Kasumi-1 (cell line): ENCODE measurements around the gene SNAPC1.
A peak's percentile ranks its signal among the peaks of the same experiment; 100 is the strongest.

Experiments
- DNase-seq, 2 experiments: peaks; one replicate each; lab custom pipeline; 2025; lab: John Stamatoyannopoulos, UW

SNAPC1 gene

GRCh38 chr14:61811882-61812346 is 49.7 kb downstream of the SNAPC1 start:
- DNase-seq: no peak

- DNase-seq: peak in 1 of 2 experiments; percentile 2
Measured at GRCh38 chr14:61812347-61813095, 50.3 kb downstream of the SNAPC1 start, which contains the start of gene SYT16. Gene SYT16 (plus strand): TSS chr14:61812703.

- DNase-seq: no peak
Measured at GRCh38 chr14:61813096-61813606, 50.9 kb downstream of the SNAPC1 start.

DNA sequence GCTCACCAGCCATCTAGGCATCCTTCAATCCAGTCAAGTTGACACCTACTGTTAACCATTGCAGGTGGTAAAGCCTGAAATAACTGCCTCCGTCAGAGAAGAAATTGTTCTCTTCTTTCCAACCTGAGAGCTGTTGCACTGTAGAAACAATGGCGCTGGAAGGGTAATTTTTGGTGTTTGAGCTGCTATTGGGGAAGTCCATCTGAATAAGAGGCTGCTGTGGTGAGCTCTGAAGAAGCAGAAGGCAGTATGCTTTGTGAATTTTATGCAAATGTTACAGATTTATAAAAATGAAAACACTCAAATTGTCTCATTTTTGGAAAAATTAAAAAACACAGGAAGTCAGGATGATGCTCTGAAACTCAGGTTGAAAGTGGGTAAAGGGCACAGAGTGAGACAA is 60.2 kb downstream of the SNAPC1 start:
- DNase-seq: no peak

GRCh38 chr14:61832783-61833182 is 70.6 kb downstream of the SNAPC1 start:
- no peak for DNase-seq

- no peak for DNase-seq
Measured at GRCh38 chr14:61836184-61836583, 74.0 kb downstream of the SNAPC1 start.

DNA sequence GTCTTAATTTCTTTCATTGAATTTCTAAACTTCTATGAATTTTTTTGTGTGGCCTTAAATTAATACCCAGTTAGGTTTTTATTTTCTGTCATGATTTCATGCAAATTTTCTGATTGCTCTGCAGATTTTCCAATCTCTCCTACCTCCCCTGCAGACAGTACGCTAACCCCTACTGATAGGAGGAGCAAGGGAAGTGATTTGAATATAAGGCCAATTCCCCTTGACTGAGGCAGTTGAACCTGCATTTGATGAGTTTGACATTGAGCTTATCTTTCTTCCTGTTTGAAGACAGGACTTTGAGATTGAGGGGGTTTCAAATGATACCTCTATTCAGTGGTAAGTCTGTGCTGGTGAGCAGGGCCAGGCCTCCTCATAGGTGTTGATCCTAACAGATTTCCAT is 74.6 kb downstream of the SNAPC1 start:
- no peak for DNase-seq

DNA sequence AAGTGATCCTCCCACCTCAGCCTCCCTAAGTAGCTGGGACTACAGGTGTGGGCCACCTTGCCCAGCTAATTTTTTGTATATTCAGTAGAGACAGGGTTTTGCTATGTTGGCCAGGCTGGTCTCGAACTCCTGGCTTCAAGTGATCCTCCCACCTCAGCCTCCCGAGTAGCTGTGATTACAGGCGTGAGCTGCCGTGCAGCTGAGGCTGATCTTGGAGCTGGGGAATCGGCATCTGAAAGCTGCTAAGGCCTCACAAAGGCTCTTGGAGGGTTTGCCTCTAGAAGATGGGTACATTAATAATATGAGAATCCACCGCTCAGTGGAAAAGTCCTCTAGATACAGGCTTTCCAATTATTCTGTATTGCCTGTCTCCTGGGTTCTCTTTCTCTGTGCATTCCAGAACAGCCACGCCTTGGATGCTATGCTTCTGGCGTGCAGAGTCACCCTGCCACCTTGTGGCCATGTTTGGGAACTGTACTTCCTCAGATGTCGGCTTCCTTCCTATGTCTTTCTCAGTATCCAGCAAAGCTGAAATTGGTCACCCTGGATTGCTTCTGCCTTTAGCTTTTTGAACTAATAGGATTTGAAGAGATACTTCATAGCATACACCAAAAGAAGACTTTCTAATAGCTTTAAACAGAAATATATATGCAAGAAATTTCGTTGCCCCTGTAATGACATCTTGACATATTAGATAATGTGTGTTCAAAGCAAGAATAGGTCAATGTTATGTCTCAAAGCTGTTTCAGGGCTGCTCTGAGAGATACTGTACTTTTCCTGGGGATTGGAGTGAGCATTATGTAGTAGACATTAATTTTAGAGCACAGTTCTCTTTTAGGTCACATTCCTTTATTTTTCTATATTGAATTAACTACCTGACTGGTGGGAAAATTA is 75.4 kb downstream of the SNAPC1 start:
- DNase-seq: peak; percentile 83 to 84

GRCh38 chr14:61838661-61839245 is 76.5 kb downstream of the SNAPC1 start:
- DNase-seq: no peak

DNA sequence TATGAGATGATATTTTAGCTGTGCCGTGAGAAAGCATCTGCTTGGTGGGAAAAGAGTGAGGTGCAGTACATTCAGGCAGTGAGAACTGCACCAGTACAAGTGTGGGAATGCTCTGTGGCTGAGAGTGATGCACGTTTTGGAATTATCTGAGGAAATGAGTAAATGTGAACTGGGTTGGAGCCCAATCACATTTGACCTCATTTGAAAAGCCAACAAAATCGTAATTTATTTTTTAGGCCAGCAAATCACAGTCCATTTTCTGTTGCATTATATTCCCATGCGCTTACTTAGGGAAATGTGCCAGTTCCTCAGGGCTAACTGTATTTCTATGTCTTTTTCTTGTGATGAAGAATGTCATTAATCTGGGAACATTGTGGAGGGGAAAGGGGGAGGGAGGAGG is 77.3 kb downstream of the SNAPC1 start:
- no peak for DNase-seq

- no peak for DNase-seq
Measured at GRCh38 chr14:61841145-61841544, 78.9 kb downstream of the SNAPC1 start.
